Smooth muscle cell (in vitro differentiated cells): ENCODE data around the gene HTR6. TPM values are rescaled to one million over a fixed set of nuclear protein-coding genes. Genes with fewer than 3 reads are reported as not detected.

Source experiments
- DNase-seq: peaks from one replicate; lab custom pipeline; 2025; ENCODE audit not compliant: unreplicated experiment; lab: John Stamatoyannopoulos, UW
- H2AFZ ChIP-seq: fragments of 200-600 bp; sonication (generic); 2 replicates; pipeline ENCODE4 v1.6.0; 2016; ENCODE audit warnings: antibody characterized with exemption, low read depth, mild to moderate bottlenecking
- H3F3A ChIP-seq: fragments of 200-600 bp; sonication (generic); 2 replicates; pipeline ENCODE4 v1.6.0; 2017; ENCODE audit warnings: antibody characterized with exemption, low read depth
- H3K27ac ChIP-seq: fragments of 200-600 bp; sonication (generic); 2 replicates; pipeline ENCODE4 v1.5.1; 2016; ENCODE audit warnings: low read depth, mild to moderate bottlenecking
- H3K27me3 ChIP-seq: fragments of 200-600 bp; sonication (generic); 2 replicates; pipeline ENCODE4 v1.6.1; 2016; ENCODE audit warnings: low read depth, mild to moderate bottlenecking
- H3K36me3 ChIP-seq: fragments of 200-600 bp; sonication (generic); 2 replicates; pipeline ENCODE4 v1.5.1; 2016; ENCODE audit warnings: low read depth
- H3K4me1 ChIP-seq: fragments of 200-600 bp; sonication (generic); 2 replicates; pipeline ENCODE4 v1.5.1; 2016; ENCODE audit warnings: low read depth
- H3K4me2 ChIP-seq: fragments of 200-600 bp; sonication (generic); 2 replicates; pipeline ENCODE4 v1.6.0; 2016; ENCODE audit warnings: mild to moderate bottlenecking
- H3K4me3 ChIP-seq: fragments of 200-600 bp; sonication (generic); 2 replicates; pipeline ENCODE4 v1.5.1; 2016; ENCODE audit warnings: mild to moderate bottlenecking
- H3K79me2 ChIP-seq: fragments of 200-600 bp; sonication (generic); 2 replicates; pipeline ENCODE4 v1.6.0; 2016; ENCODE audit warnings: low read depth, mild to moderate bottlenecking
- H3K9ac ChIP-seq: fragments of 200-600 bp; sonication (generic); 2 replicates; pipeline ENCODE4 v1.6.0; 2016; ENCODE audit warnings: low read depth
- H3K9me3 ChIP-seq: fragments of 200-600 bp; sonication (generic); replicated peaks from 2 replicates; pipeline ENCODE4 v1.5.1; 2016; ENCODE audit warnings: low read depth
- H4K20me1 ChIP-seq: fragments of 200-600 bp; sonication (generic); 2 replicates; pipeline ENCODE4 v1.6.0; 2016; ENCODE audit warnings: low read depth
- CTCF ChIP-seq: fragments of 200-600 bp; sonication (generic); IDR thresholded peaks from 2 replicates; pipeline ENCODE4 v1.5.1; 2017; ENCODE audit warnings: borderline replicate concordance, mild to moderate bottlenecking, antibody characterized with exemption; ENCODE audit not compliant: insufficient read depth, poor library complexity, severe bottlenecking
- WGBS: methylation state at CpG from one replicate; pipeline ENCODE4 v1.1.7; 2016; ENCODE audit warnings: low lambda C conversion rate; 5-methylcytosine and 5-hydroxymethylcytosine counted together
- polyA plus RNA-seq: library from polyadenylated mRNA; unstranded; fragments of >200 nt; fragmentation: Nextera tagmentation; extraction: Ambion mirVana; gene quantifications from 2 replicates; pipeline ENCODE4 v1.2.1, GENCODE V29; 2016
- total RNA-seq: library from RNA; depleted of rRNA; stranded (reverse); fragments of >200 nt; gene quantifications from 2 replicates; pipeline ENCODE4 v1.2.3, GENCODE V29; 2014

Gene HTR6
- total and polyA plus RNA-seq, 2 experiments from 2014 or later: not detected

GRCh38 chr1:19720973-19721372, 56.3 kb downstream of the HTR6 start:
- no peak overlapping the region for H3K4me3 ChIP-seq
- DNase-seq: no peak
- H3F3A ChIP-seq: no peaks in the 10 kb centered on the region
- H3K27me3 ChIP-seq: no peaks in the 10 kb centered on the region
- H3K4me1 ChIP-seq: no peaks in the 10 kb centered on the region
- TF ChIP-seq CTCF: no peak
- no peaks in the 10 kb centered on the region for H3K79me2 ChIP-seq
- no peak overlapping the region for H3K27ac ChIP-seq
- H3K4me2 ChIP-seq: no peak overlapping the region
- H3K9me3 ChIP-seq: no peaks in the 10 kb centered on the region
- 76% methylated on average over 4 of the region's 4 CpGs for WGBS
- H3K9ac ChIP-seq: no peak overlapping the region
- no peaks in the 10 kb centered on the region for H3K36me3 ChIP-seq
- H4K20me1 ChIP-seq: no peaks in the 10 kb centered on the region
- no peak overlapping the region for H2AFZ ChIP-seq

- Histone ChIP-seq H3K27ac (no peak overlapping the region), H4K20me1 (no peaks in the 10 kb centered on the region), H3K36me3 (no peaks in the 10 kb centered on the region), H3K4me2 (no peak overlapping the region), H3F3A (no peaks in the 10 kb centered on the region), H3K9ac (no peak overlapping the region), H3K9me3 (no peaks in the 10 kb centered on the region), H2AFZ (no peak overlapping the region), H3K79me2 (no peaks in the 10 kb centered on the region), H3K4me3 (no peak overlapping the region), H3K27me3 (no peaks in the 10 kb centered on the region), H3K4me1 (no peaks in the 10 kb centered on the region)
- no peak for DNase-seq
- WGBS: 47% methylated on average over 4 of the region's 4 CpGs
- no peak for TF ChIP-seq CTCF
Measured at GRCh38 chr1:19723874-19724273, 59.2 kb downstream of the HTR6 start.

- DNase-seq: no peak
- H3K9ac ChIP-seq: no peak overlapping the region
- H3K9me3 ChIP-seq: no peaks in the 10 kb centered on the region
- TF ChIP-seq CTCF: no peak
- no peaks in the 10 kb centered on the region for H3F3A ChIP-seq
- no peaks in the 10 kb centered on the region for H4K20me1 ChIP-seq
- H3K27me3 ChIP-seq: no peaks in the 10 kb centered on the region
- WGBS: 96% methylated on average over 9 of the region's 9 CpGs
- no peak overlapping the region for H3K4me3 ChIP-seq
- H2AFZ ChIP-seq: no peak overlapping the region
- no peaks in the 10 kb centered on the region for H3K79me2 ChIP-seq
- no peaks in the 10 kb centered on the region for H3K36me3 ChIP-seq
- H3K27ac ChIP-seq: no peak overlapping the region
- no peak overlapping the region for H3K4me2 ChIP-seq
- H3K4me1 ChIP-seq: no peaks in the 10 kb centered on the region
Measured at GRCh38 chr1:19725606-19726005, 60.9 kb downstream of the HTR6 start.

- Histone ChIP-seq H3K27ac (no peak overlapping the region), H3K79me2 (no peaks in the 10 kb centered on the region), H3K9me3 (no peaks in the 10 kb centered on the region), H3K4me3 (no peak overlapping the region), H3K36me3 (no peaks in the 10 kb centered on the region), H3K9ac (no peak overlapping the region), H3F3A (no peaks in the 10 kb centered on the region), H3K27me3 (no peaks in the 10 kb centered on the region), H3K4me1 (peaks cover 9% of the 10 kb centered on the region), H2AFZ (no peak overlapping the region), H4K20me1 (no peaks in the 10 kb centered on the region), H3K4me2 (no peak overlapping the region)
- TF ChIP-seq CTCF: no peak
- 94% methylated on average over 5 of the region's 5 CpGs for WGBS
- no peak for DNase-seq
Measured at GRCh38 chr1:19728413-19729145, 63.9 kb downstream of the HTR6 start.
